ENCODE measurements around the gene CTSW. TPM values are rescaled to one million over a fixed set of nuclear protein-coding genes. Genes with fewer than 3 reads are reported as not detected.

CTSW gene
- total and polyA plus RNA-seq, 2 of the 4 experiments (the other 2 are of a cell fraction): 0.07 to 0.18 TPM

DNA sequence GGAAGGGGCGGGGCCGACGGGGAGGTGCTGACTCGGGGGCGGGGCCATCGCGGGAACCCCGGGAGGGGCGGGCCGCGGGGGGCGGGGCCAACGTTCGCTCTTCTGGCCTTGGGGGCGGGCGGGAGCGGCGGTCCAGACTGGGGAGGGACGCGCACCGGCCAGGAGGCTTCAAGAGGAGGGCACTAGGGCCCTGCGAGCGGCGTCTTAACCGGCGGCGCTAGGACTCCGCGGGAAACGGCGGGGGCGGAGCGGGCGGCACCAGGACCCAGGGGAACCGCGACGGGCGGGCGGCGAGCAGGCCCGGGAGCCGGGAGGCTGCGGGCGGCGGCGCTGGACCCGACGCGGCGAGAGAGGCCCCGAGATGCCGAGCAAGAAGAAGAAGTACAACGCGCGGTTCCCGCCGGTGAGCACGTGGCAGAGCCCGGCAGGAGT is 39.5 kb downstream of the CTSW start, which contains the start of gene DRAP1:
TSS of gene DRAP1 (plus strand) at position 286 of the 432 bp plus-strand sequence. CDS start at position 362, 76 bp downstream.
- WGBS, 2 experiments (ENCODE audit: extremely low coverage in 2 of 2, insufficient read length in 1 of 2): 0% methylated on average over 36 of the region's 59 CpGs; no CpG with 5 or more reads in 1 of the 2 experiments
- peak within 1 kb of the TSS; percentile 100 for H3K4me3 ChIP-seq (ENCODE audit: insufficient read depth, low read depth, low read length)
- peaks cover 26% of the 10 kb centered on the region for H3K9me1 ChIP-seq (ENCODE audit: insufficient read depth, low read length)
- TF ChIP-seq RAD21 (IDR thresholded peaks at IDR 0.05; ENCODE audit: low read length): peak; percentile 43
- TF ChIP-seq BHLHE40 (IDR thresholded peaks at IDR 0.05; ENCODE audit: low read depth, low read length): peak; percentile 66
- no peak for TF ChIP-seq RFX5 (IDR thresholded peaks at IDR 0.05; ENCODE audit: low read depth, low read length)
- TF ChIP-seq, protein P1, sequence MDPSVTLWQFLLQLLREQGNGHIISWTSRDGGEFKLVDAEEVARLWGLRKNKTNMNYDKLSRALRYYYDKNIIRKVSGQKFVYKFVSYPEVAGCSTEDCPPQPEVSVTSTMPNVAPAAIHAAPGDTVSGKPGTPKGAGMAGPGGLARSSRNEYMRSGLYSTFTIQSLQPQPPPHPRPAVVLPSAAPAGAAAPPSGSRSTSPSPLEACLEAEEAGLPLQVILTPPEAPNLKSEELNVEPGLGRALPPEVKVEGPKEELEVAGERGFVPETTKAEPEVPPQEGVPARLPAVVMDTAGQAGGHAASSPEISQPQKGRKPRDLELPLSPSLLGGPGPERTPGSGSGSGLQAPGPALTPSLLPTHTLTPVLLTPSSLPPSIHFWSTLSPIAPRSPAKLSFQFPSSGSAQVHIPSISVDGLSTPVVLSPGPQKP (IDR thresholded peaks at IDR 0.05; ENCODE audit: borderline replicate concordance, low read depth, low read length): no peak
- TF ChIP-seq NFE2L2 (IDR thresholded peaks at IDR 0.05; ENCODE audit: low read depth, low read length): 0 out of 2 replicates have a peak, but pooled peaks have one; percentile 18
- no peak for TF ChIP-seq CEBPB (IDR thresholded peaks at IDR 0.05; ENCODE audit: low read depth, low read length)
- TF ChIP-seq MAZ (IDR thresholded peaks at IDR 0.05; ENCODE audit: borderline replicate concordance, low read depth, low read length): peak; percentile 98
- peak; percentile 77; the same call in 1 of the 2 replicates for TF ChIP-seq MXI1 (IDR thresholded peaks at IDR 0.05; ENCODE audit: borderline replicate concordance, low read depth, low read length)
- peak; percentile 42; the same call in 1 of the 2 replicates for TF ChIP-seq FOS (IDR thresholded peaks at IDR 0.05; ENCODE audit: low read depth, low read length)
- TF ChIP-seq, protein P2, sequence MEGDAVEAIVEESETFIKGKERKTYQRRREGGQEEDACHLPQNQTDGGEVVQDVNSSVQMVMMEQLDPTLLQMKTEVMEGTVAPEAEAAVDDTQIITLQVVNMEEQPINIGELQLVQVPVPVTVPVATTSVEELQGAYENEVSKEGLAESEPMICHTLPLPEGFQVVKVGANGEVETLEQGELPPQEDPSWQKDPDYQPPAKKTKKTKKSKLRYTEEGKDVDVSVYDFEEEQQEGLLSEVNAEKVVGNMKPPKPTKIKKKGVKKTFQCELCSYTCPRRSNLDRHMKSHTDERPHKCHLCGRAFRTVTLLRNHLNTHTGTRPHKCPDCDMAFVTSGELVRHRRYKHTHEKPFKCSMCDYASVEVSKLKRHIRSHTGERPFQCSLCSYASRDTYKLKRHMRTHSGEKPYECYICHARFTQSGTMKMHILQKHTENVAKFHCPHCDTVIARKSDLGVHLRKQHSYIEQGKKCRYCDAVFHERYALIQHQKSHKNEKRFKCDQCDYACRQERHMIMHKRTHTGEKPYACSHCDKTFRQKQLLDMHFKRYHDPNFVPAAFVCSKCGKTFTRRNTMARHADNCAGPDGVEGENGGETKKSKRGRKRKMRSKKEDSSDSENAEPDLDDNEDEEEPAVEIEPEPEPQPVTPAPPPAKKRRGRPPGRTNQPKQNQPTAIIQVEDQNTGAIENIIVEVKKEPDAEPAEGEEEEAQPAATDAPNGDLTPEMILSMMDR (conservative IDR thresholded peaks at IDR 0.05; ENCODE audit: low read depth, low read length): 0 out of 2 replicates have a peak, but pooled peaks have one; percentile 10
- TF ChIP-seq RCOR1 (IDR thresholded peaks at IDR 0.05; ENCODE audit: insufficient replicate concordance, low read length): peak; percentile 65
- TF ChIP-seq, protein P3, sequence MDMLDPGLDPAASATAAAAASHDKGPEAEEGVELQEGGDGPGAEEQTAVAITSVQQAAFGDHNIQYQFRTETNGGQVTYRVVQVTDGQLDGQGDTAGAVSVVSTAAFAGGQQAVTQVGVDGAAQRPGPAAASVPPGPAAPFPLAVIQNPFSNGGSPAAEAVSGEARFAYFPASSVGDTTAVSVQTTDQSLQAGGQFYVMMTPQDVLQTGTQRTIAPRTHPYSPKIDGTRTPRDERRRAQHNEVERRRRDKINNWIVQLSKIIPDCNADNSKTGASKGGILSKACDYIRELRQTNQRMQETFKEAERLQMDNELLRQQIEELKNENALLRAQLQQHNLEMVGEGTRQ (IDR thresholded peaks at IDR 0.05; ENCODE audit: low read depth, low read length): no peak
- TF ChIP-seq SMC3 (IDR thresholded peaks at IDR 0.05; ENCODE audit: low read depth, low read length): peak; percentile 52
- no peak for TF ChIP-seq MAFK (IDR thresholded peaks at IDR 0.05; ENCODE audit: low read depth, low read length)
- peak; percentile 81 for TF ChIP-seq CHD1 (IDR thresholded peaks at IDR 0.05; ENCODE audit: low read depth, low read length)
- TF ChIP-seq POLR2A (IDR thresholded peaks at IDR 0.05; ENCODE audit: low read depth, low read length): 0 out of 2 replicates have a peak, but pooled peaks have one; percentile 29
- peaks cover 19 to 53% of the 10 kb centered on the region in 2 experiments for H3K79me1 ChIP-seq (ENCODE audit: low read depth in 1 of 2, low read length in 2 of 2)
- H4K8ac ChIP-seq (ENCODE audit: low read depth in 2 of 2, low read length in 2 of 2): peak within 1 kb of the TSS; percentile 64 to 97
- H3K27me3 ChIP-seq (ENCODE audit: control insufficient read depth, insufficient read depth, low read length): no peaks in the 10 kb centered on the region
- H3K18ac ChIP-seq (ENCODE audit: low read depth, low read length): peak within 1 kb of the TSS; percentile 99
- H3K9me3 ChIP-seq (ENCODE audit: control insufficient read depth, insufficient read depth, low read length): no peaks in the 10 kb centered on the region
- H3K56ac ChIP-seq (ENCODE audit: extremely low read depth, insufficient read depth, low read length): peak within 1 kb of the TSS; percentile 93
- H2AFZ ChIP-seq (replicated peaks; ENCODE audit: low read length, poor library complexity): peak within 1 kb of the TSS; percentile 94
- H4K91ac ChIP-seq (ENCODE audit: insufficient read depth, low read depth, low read length): peak within 1 kb of the TSS; percentile 97
- H3K23ac ChIP-seq (ENCODE audit: low read depth, low read length): peak within 1 kb of the TSS; percentile 97
- dilution Hi-C loops (cut with HindIII; ENCODE audit: low sequenced_read_pairs, unreplicated experiment): no loop called here
- intact Hi-C loops (cut with micrococcal nuclease): loop anchor here (5.0 kb wide), 1 partner anchor 43 kb away; the partner anchor contains the start of gene SART1
- peak within 1 kb of the TSS; percentile 98 for H3K4ac ChIP-seq (ENCODE audit: low read depth, low read length)
- peak within 1 kb of the TSS; percentile 79 for H2BK20ac ChIP-seq (ENCODE audit: low read depth, low read length)
- ChIA-PET POLR2A (ENCODE audit: unreplicated experiment) (no interaction called here), CTCF (no interaction called here)
- H2AK9ac ChIP-seq (replicated peaks; ENCODE audit: low read depth, low read length, poor library complexity): peak within 1 kb of the TSS; percentile 100
- in situ Hi-C loops (cut with MboI; ENCODE audit: low sequenced_read_pairs): no loop called here
- H2BK5ac ChIP-seq (ENCODE audit: low read depth, low read length, poor library complexity, severe bottlenecking): peak within 1 kb of the TSS; percentile 96
- H3K9ac ChIP-seq (ENCODE audit: low read depth, low read length): peak within 1 kb of the TSS; percentile 100
- peak within 1 kb of the TSS; percentile 99 for H4K5ac ChIP-seq (ENCODE audit: low read depth, low read length)
- DNase-seq (peak; percentile 97), ATAC-seq (ENCODE audit: low read depth) (peak; percentile 79)
- H3K4me1 ChIP-seq (ENCODE audit: control insufficient read depth, insufficient read depth, low read length): peaks cover 42% of the 10 kb centered on the region
- H3K27ac ChIP-seq (ENCODE audit: insufficient read depth, low read length): peak within 1 kb of the TSS; percentile 93
- H2BK120ac ChIP-seq (ENCODE audit: low read depth, low read length): peak within 1 kb of the TSS; percentile 100
- H3K4me2 ChIP-seq (ENCODE audit: low read depth, low read length): peak within 1 kb of the TSS; percentile 96
- H2AK5ac ChIP-seq (ENCODE audit: low read depth, low read length): peak within 1 kb of the TSS; percentile 99
- peak within 1 kb of the TSS; percentile 56 for H2BK15ac ChIP-seq (ENCODE audit: low read depth, low read length)
- H3K14ac ChIP-seq (replicated peaks; ENCODE audit: low read depth, low read length): peak within 1 kb of the TSS; percentile 95
- peaks cover 11% of the 10 kb centered on the region for H4K20me1 ChIP-seq (ENCODE audit: insufficient read depth, low read length)
- H3K36me3 ChIP-seq (ENCODE audit: control insufficient read depth, insufficient read depth, low read length): peaks cover 35% of the 10 kb centered on the region
- no TSS peak for BruUV-seq (replicated peaks)

Measured in IMR-90 (cell line).